Testis (tissue), 3 donors: Measurements from ENCODE around the gene EIF2S3B. TPM values are rescaled to one million over a fixed set of nuclear protein-coding genes. Genes with fewer than 3 reads are reported as not detected.

ENCODE experiments used
- DNase-seq: peaks from one replicate; pipeline ENCODE4 v3.0.0-alpha.2; 2019
- H3K27ac ChIP-seq, 2 donors: fragments of 200-600 bp; sonication (generic); one replicate each; pipeline ENCODE4 v1.5.1; 2019
- H3K27me3 ChIP-seq: fragments of 200-600 bp; sonication (generic); one replicate; pipeline ENCODE4 v1.5.1; 2019
- H3K36me3 ChIP-seq: fragments of 200-600 bp; sonication (generic); one replicate; pipeline ENCODE4 v1.5.1; 2017; ENCODE audit warnings: low read depth; ENCODE audit errors: missing control alignments
- H3K4me1 ChIP-seq: fragments of 200-600 bp; sonication (generic); one replicate; pipeline ENCODE4 v1.5.1; 2019
- H3K4me3 ChIP-seq, 2 donors: fragments of 200-600 bp; sonication (generic); one replicate each; pipeline ENCODE4 v1.5.1; 2017 to 2019
- H3K9me3 ChIP-seq: fragments of 200-600 bp; sonication (generic); one replicate; pipeline ENCODE4 v1.5.1; 2017
- POLR2A ChIP-seq: fragments of 450-650 bp; IDR thresholded peaks from one replicate; pipeline ENCODE4 v1.6.1; 2017; ENCODE audit warnings: antibody characterized with exemption, mild to moderate bottlenecking, moderate library complexity
- WGBS, 2 donors: methylation state at CpG; one replicate each; pipeline ENCODE4 v1.1.5; 2018; 5-methylcytosine and 5-hydroxymethylcytosine counted together
- intact Hi-C: fragments of 100-400 bp; cut with DNase I; formaldehyde crosslinking; loops from one replicate; pipeline ENCODE4 v1.15.1; 2023; ENCODE audit warnings: low total_unique reads
- polyA plus RNA-seq: library from polyadenylated mRNA; stranded (reverse); fragments of 350-450 nt; fragmentation: Illumina TruSeq; extraction: RNeasy Lipid Tissue Mini Kit (QIAGEN cat#74804); gene quantifications from one replicate; pipeline ENCODE4 v1.2.3, GENCODE V29; 2014; ENCODE audit warnings: low read depth, low replicate concordance; ENCODE audit not compliant: insufficient read depth
- total RNA-seq, 2 donors: library from RNA; depleted of rRNA; stranded (reverse); fragments of >200 nt; gene quantifications; one replicate each; pipeline ENCODE4 v1.2.3, GENCODE V29; 2016
- TF ChIP-seq, protein P1 (sequence below), 3 experiments: fragments of 450-650 bp in 2 of 3; fragments of 200-600 bp in 1 of 3; sonication (generic) in 1 of 3; IDR thresholded peaks; one replicate each; pipeline ENCODE4 v1.5.1; 2016 to 2019; ENCODE audit warnings: antibody characterized with exemption in 3 of 3, mild to moderate bottlenecking in 2 of 3, moderate library complexity in 1 of 3

EIF2S3B gene
- total and polyA plus RNA-seq, 3 donors from 2014 or later: 2.1 to 4.1 (median 3.9) TPM

GRCh38 chr12:10529603-10530002, 23.9 kb downstream of the EIF2S3B start:
- 93 to 96% methylated on average over 3 of the region's 3 CpGs for whole genome bisulfite sequencing, 2 donors
- H3K4me1 ChIP-seq: no peaks in the 10 kb centered on the region
- no peak for DNase-seq
- TF ChIP-seq, protein P1, sequence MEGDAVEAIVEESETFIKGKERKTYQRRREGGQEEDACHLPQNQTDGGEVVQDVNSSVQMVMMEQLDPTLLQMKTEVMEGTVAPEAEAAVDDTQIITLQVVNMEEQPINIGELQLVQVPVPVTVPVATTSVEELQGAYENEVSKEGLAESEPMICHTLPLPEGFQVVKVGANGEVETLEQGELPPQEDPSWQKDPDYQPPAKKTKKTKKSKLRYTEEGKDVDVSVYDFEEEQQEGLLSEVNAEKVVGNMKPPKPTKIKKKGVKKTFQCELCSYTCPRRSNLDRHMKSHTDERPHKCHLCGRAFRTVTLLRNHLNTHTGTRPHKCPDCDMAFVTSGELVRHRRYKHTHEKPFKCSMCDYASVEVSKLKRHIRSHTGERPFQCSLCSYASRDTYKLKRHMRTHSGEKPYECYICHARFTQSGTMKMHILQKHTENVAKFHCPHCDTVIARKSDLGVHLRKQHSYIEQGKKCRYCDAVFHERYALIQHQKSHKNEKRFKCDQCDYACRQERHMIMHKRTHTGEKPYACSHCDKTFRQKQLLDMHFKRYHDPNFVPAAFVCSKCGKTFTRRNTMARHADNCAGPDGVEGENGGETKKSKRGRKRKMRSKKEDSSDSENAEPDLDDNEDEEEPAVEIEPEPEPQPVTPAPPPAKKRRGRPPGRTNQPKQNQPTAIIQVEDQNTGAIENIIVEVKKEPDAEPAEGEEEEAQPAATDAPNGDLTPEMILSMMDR (IDR thresholded peaks at IDR 0.05): no peak
- no peak for TF ChIP-seq POLR2A
- no peaks in the 10 kb centered on the region for H3K27me3 ChIP-seq
- H3K36me3 ChIP-seq: no peaks in the 10 kb centered on the region
- H3K27ac ChIP-seq: no peak overlapping the region
- no peaks in the 10 kb centered on the region for H3K9me3 ChIP-seq
- H3K4me3 ChIP-seq: no peak overlapping the region
- intact Hi-C loops: no loop called here

DNA sequence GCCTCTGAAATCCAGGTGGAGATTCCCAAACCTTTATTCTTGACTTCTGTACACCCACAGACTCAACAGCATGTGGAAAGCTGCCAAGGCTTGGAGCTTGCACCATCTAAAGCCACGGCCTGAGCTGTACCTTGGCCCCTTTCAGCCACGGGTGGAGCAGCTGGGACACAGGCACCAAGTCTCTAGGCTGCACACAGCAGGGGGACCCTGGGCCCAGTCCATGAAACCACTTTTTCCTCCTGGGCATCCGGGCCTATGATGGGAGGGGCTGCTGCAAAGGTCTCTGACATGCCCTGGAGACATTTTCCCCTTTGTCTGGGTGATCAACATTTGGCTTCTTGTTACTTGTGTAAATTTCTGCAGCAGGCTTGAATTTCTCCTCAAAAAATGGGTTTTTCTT, 32.0 kb downstream of the EIF2S3B start:
- Histone ChIP-seq H3K9me3 (no peaks in the 10 kb centered on the region), H3K27me3 (no peaks in the 10 kb centered on the region), H3K4me3 (no peak overlapping the region), H3K36me3 (no peaks in the 10 kb centered on the region), H3K4me1 (no peaks in the 10 kb centered on the region), H3K27ac (no peak overlapping the region)
- TF ChIP-seq, protein P1 (IDR thresholded peaks at IDR 0.05): no peak
- no peak for TF ChIP-seq POLR2A
- WGBS, 2 donors: 74 to 75% methylated on average over 3 of the region's 3 CpGs
- intact Hi-C loops: no loop called here
- no peak for DNase-seq

- DNase-seq: no peak
- intact Hi-C loops: no loop called here
- Histone ChIP-seq H3K27me3 (no peaks in the 10 kb centered on the region), H3K4me1 (no peaks in the 10 kb centered on the region), H3K27ac (no peak overlapping the region), H3K36me3 (no peaks in the 10 kb centered on the region), H3K4me3 (no peak overlapping the region), H3K9me3 (no peaks in the 10 kb centered on the region)
- WGBS, 2 donors: 87 to 89% methylated on average over 2 of the region's 2 CpGs
- TF ChIP-seq POLR2A: no peak
- TF ChIP-seq, protein P1 (IDR thresholded peaks at IDR 0.05): no peak
Observed at GRCh38 chr12:10540776-10541205, 35.1 kb downstream of the EIF2S3B start.

- Histone ChIP-seq H3K36me3 (no peaks in the 10 kb centered on the region), H3K9me3 (no peaks in the 10 kb centered on the region), H3K27ac (no peak overlapping the region), H3K4me3 (no peak overlapping the region), H3K27me3 (no peaks in the 10 kb centered on the region), H3K4me1 (no peaks in the 10 kb centered on the region)
- WGBS, 2 donors: 68 to 80% methylated on average over 7 of the region's 7 CpGs
- intact Hi-C loops: no loop called here
- no peak for TF ChIP-seq POLR2A
- DNase-seq: no peak
Observed at GRCh38 chr12:10543499-10543898, 37.8 kb downstream of the EIF2S3B start.

DNA sequence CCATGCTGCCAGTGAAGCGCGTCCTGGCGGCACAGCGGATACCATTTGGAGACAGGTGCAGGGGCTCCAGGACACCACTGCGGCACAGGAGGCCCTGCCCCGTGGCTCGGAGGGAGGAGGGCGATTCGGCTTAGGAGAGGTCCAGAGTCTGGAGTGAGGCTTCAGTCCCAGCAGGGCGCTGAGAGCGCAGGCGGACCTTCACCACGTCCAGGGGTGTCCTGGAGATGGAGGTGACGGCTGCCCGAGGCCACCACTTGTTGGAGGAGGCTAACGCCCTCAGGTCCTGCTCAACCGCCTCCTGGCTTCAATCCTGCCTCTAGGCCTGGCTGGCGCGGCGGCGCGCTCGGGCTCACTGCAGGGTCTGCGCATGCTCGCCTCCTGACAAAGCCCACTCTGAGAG, 45.7 kb downstream of the EIF2S3B start:
- H3K27ac ChIP-seq: no peak overlapping the region
- H3K4me1 ChIP-seq: no peaks in the 10 kb centered on the region
- peak overlapping the region; percentile 19 to 43 for H3K4me3 ChIP-seq
- no peaks in the 10 kb centered on the region for H3K27me3 ChIP-seq
- H3K36me3 ChIP-seq: no peaks in the 10 kb centered on the region
- H3K9me3 ChIP-seq: no peaks in the 10 kb centered on the region
- peak; percentile 56 for DNase-seq
- WGBS, 2 donors: 42 to 78% methylated on average over 16 to 25 of the region's 25 CpGs
- intact Hi-C loops: no loop called here
- TF ChIP-seq, protein P1 (IDR thresholded peaks at IDR 0.05): no peak
- no peak for TF ChIP-seq POLR2A
